ENCODE results near the gene PDIA5.
"Not testable (repeated sequence)": the region's sequence is repeated elsewhere in the genome, so short reads cannot be mapped to it uniquely, and the experiment has no call there.

PDIA5 gene

GRCh38 chr3:123094516-123095313 lies 27.9 kb downstream of the PDIA5 start:
- no peak for DNase-seq

DNA sequence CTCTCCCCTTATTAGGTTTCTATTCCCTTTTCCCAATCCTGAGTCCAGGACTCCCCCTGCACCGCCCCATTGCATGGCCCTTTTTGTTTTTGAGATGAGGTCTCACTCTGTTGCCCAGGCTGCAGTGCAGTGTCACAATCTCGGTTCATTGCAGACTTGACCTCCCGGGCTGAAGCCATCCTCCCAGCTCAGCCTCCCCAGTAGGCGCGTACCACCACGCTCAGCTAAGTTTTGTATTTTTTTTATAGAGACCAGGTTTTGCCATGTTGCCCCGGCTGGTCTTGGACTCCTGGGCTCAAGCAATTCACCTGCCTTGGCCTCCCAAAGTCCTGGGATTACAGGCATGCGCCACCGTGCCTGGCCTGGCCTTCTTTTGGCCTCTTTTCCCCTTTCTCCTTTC lies 29.3 kb downstream of the PDIA5 start:
- no peak for DNase-seq

DNA sequence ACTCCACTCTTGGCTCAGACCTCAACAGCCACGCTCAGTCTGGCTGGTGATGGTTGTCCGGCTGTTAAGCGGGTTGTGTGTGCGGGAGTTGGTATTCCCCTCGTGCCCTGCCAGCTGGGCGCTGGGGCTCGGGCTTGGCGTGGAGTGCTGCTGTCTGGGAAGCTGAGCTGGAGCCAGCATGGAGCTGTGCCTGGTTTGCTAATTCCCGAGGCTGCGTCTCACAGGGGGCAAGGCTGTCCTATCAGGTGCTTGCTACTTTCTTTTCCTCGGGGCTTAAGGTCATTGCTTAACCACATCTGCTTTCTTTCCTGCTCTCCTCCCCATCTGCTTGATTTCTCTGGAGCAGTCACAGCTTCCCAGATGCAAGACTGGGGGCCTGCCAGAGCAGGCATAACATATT lies 29.9 kb downstream of the PDIA5 start:
- no peak for DNase-seq

DNA sequence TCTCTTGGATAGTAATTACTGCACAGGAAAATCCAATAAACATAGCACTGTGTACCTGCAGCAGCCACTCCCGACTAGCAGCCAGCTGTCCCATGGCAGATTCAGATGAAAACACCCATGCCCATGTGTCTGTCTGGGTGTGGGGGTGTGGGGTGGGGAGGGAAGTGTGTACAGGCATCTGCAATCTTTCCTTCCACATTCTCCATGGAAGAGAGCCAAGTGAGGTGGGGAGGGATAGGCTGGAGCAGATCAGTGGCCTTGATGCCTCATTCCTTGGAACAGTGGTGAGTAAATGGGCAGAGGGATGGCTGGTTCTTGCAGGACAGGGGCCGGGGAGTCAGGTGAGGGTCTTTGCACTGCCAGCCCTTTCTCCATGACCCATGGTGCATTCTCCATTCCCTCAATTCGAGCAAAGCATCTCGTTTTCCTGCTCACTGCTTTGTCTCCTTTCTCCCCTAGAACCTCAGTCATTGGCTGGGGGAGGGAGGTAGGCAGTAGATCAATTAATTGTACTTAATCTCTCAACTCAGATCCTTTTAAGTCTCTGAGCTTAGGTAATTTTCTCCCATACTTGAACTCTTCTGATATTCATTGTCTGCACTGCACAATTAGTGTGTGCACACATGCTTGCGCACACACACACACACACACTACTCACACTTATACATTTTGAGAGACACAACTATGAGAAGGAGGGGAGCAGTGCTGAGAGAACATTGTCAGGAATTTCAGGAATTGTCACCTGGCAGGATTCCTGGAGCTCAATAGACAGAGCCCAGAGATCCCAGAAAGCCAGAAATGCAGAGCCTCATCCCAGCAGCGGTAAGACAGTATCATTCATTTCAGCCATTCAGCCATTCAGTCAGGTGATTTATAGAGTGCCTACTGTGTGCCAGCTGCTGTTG lies 31.9 kb downstream of the PDIA5 start:
- DNase-seq = no peak

- DNase-seq = no peak
Measured at GRCh38 chr3:123099331-123100192, 32.7 kb downstream of the PDIA5 start.

- DNase-seq = no peak
Measured at GRCh38 chr3:123100193-123100776, 33.5 kb downstream of the PDIA5 start.

- no peak for DNase-seq
Measured at GRCh38 chr3:123102249-123102648, 35.4 kb downstream of the PDIA5 start.

DNA sequence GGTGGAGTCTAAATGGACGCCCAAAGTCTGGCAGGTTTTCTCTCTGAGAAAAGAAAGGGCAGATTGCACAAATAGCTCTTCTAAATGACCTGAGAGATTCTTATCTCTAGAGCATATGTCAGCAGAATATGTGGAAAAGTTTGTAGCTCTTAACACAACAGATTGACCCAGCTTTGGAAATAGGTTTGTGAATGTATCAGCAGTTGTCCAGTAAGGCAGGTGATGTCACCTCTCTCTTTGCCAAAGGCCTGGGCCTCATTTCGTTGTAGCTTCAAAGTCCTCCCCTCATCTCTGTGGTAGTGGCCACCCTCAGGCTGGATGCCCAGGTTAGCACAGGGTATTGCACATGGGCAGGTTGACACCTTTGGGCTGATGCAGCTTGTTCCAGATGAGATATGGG lies 36.0 kb downstream of the PDIA5 start:
- DNase-seq = no peak

- DNase-seq = no peak
Measured at GRCh38 chr3:123104550-123104949, 37.7 kb downstream of the PDIA5 start.

DNA sequence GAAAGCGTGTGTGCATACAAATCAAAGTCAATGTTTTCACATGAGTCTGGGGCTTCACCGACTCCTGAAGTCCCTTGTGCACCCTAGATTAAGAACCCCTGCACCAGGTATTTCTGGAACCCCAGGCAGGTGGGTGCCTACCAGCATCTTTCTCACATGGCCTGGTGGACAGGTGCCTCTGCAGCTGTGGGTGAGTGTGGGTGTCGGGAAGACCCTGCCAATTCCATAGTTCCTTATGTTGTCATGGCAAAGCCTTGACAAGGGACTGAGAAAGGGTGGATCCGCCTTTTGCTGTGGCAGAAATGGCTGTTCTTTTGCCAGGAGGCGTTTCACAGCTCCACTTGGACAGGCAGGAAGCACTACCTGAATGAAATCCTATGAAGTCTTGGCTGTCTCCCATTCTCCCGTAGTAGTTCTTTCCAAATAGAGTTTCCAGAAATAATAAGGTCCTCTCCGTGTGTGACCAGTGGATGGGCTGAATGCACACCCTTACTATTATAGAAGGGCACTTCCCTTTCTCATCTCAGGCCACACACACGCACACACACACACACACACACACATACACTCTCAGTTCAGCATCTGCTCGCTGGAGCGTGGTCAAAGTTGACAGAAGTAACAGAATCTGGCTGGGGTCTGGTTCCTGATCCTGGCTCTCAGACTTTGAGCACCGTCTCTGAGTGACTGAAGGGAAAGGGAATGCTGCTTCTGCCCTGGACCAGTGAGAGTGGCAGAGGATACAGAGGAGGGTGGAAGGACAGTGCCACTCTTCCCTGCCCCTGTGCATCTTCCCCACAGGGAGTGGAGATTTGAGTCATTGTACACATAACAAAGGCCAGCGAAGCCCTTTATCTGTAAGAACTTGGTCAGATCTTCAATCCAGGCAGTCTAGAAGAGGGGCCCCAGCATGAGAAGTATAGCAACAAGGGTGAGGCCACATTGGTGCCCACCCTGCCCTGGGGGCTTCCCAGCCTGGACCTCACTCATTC lies 38.7 kb downstream of the PDIA5 start:
- DNase-seq = peak; percentile 39

GRCh38 chr3:123110282-123110975 lies 43.6 kb downstream of the PDIA5 start:
- DNase-seq = peak; percentile 56

GRCh38 chr3:123110976-123111615 lies 44.3 kb downstream of the PDIA5 start:
- no peak for DNase-seq

- DNase-seq = no peak
Measured at GRCh38 chr3:123111640-123112039, 44.8 kb downstream of the PDIA5 start.

DNA sequence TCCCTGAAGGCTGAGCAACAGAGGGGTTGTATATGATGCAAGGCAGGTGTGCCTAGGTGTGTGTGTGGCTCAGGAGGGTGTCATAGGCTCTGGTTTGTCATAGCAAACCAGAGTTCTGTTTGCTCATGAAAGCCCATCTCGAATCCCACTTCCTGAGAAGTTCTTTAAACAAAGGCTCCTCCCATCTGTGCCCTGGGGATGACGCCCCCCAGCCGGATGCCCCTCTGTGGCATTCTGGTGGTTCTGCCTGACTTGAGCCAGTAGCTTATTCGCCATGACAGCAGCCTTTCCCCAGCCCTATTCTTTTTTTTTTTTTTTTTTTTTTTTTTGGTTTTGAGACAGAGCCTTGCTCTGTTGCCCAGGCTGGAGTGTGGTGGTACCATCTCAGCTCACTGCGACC lies 45.4 kb downstream of the PDIA5 start:
- DNase-seq = no peak

DNA sequence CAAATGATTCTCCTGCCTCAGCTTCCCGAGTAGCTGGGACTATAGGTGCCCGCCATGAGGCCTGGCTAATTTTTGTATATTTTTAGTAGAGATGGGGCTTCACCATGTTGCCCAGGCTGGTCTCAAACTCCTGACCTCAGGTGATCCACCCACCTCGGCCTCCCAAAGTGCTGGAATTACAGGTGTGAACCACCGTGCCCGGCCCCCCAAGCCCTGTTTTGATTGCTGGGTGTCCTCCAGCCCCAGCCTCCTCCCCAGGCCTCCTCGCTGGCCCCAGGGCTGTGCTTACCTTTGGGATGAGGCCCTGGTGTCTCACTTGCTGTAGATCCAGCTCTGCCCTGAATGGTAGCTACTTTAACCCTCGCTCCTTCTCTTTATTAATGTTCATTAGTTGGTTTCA lies 45.8 kb downstream of the PDIA5 start:
- DNase-seq = not testable (repeated sequence)

DNA sequence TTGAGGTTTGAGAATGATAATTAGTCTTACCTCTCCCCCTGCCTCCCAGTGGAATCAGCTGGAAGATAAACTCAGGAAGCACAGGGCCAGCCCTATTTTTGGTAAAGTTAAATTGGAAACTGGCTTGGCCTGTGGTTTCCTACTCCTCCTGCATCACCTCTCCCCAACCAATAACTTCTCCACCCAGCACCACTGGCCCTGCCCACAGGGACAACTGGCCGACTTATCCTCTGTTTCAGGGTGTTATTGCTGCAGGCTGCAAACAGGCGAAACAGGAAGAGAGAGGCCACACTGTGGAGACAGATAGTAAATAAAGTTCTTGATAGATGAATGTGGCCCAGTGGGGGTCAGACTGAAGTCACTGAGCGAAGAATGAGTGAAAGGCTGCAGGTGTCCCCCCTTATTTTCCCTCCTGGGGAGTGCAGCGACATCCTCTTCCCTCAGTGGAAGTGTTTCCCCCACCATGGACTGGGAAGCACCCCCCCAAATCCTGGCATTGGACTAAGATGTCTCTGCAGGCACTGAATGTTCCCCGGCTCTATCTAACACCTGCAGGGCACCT lies 47.1 kb downstream of the PDIA5 start:
- peak; percentile 53 for DNase-seq

DNA sequence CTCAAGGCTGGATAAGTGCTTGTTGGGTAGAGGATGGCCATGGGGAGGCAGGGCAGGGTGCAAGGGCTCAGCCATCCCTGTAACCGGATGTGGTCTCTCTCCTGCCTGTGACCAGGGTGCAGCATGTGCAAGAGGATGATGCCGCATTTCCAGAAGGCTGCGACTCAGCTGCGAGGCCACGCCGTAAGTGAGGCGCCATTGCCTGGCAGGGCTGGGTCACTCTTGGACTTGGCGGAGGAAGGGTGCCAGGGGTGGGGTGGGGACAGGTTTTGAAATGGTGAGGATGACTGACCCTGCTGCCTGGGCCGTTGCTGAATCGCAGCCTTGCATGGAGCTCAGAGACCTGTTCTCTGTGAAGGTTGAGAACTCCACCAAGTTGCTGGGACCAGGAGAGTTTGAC lies 49.3 kb downstream of the PDIA5 start:
- no peak for DNase-seq

GRCh38 chr3:123119388-123119787 lies 52.6 kb downstream of the PDIA5 start:
- DNase-seq = no peak

- no peak for DNase-seq
Measured at GRCh38 chr3:123119802-123120201, 53.0 kb downstream of the PDIA5 start.

DNA sequence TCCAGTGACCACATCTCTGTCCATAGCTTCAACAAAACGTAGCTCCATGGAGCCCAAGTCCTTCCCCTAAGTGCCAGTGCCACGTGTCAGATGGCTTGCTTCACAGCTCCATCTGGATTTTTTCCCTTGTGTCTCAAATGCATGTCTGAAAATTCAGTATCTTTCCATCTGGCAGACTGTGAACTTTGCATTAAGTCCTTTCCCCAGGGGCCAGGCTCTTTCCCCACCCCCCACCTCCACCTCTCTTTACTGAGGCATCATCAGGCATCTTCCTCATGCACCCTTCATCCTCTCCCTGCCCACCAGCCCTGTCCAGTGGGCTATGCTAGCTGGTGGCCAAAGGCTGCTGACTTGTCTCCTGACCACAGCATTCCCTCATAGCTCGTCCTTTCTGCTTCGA lies 53.7 kb downstream of the PDIA5 start:
- DNase-seq = no peak

Data from hematopoietic multipotent progenitor cell treated with erythropoietin and hydrocortisone succinate and interleukin-3 and kit ligand, for 4 days (in vitro differentiated cells).